ENCODE measurements around the gene MDFIC.
"Not testable (repeated sequence)": the region's sequence is repeated elsewhere in the genome, so short reads cannot be mapped to it uniquely, and the experiment has no call there.

Gene MDFIC, protein sequence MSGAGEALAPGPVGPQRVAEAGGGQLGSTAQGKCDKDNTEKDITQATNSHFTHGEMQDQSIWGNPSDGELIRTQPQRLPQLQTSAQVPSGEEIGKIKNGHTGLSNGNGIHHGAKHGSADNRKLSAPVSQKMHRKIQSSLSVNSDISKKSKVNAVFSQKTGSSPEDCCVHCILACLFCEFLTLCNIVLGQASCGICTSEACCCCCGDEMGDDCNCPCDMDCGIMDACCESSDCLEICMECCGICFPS
- 76.8 to 82.5 reads per million in 2 donors for total RNA-seq

DNA sequence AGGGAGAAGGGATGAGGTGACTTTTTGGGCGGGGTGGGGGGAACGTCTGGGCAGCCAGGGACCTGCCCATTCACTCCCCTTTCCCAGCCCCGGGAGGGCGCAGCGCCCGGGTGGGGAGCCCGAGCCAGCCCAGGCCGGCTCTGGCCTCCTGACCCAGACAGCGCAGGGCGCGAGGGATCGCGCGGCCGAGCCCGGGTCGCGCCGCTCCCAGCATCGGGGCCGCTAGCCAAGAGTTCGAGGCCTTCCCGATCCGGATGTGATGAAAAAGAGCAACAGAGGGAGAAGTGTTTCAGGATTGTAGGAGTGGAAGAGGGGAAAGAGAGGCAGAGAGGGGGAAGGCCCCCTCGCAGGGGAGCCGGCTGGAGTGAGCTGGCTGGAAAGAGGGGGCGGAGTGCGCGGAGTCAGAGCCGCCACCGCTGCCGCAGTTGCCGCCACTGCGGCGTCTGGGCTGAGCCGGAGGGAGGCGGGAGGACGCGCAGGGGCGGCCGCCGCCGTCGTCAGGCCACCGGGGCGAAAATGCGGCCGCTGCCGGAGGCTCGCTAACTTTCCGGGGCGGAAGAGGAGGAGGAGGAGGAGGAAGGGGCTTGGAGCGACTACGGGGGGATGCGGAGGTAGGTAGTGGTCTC lies at the start of gene MDFIC:
TSS of gene MDFIC (plus strand) at position 69 of the 626 bp plus-strand sequence. CDS start 940 bp downstream, outside the sequence.
- peak; percentile 44 for DNase-seq

GRCh38 chr7:114874170-114874569 lies 47.7 kb upstream of the MDFIC start:
- no peak for DNase-seq

GRCh38 chr7:114875186-114875585 lies 46.7 kb upstream of the MDFIC start:
- DNase-seq = no peak

GRCh38 chr7:114879554-114879953 lies 42.3 kb upstream of the MDFIC start:
- DNase-seq = no peak

- DNase-seq = no peak
These were observed 36.1 kb upstream of the MDFIC start for GRCh38 chr7:114885836-114886235.

GRCh38 chr7:114886241-114886640 lies 35.7 kb upstream of the MDFIC start:
- DNase-seq = no peak

DNA sequence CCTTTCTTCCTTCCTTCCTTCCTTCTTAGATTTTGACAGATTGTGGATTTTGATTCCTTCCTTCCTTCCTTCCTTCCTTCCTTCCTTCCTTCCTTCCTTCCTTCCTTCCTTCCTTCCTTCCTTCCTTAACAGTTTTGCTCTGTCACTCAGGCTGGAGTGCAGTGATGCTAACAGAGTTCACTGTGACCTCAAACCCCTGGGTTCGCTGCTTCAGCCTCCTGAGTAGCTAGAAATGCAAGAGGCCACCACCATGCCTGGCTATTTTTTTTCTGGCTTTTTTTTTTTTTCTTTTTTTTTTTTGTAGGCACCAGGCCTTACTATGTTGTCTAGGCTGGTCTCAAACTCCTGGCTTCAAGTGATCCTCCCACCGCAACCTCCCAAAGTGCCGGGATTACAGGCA lies 32.8 kb upstream of the MDFIC start:
- DNase-seq = not testable (repeated sequence)

- no peak for DNase-seq
These were observed 32.1 kb upstream of the MDFIC start for GRCh38 chr7:114889646-114890285.

GRCh38 chr7:114890561-114890960 lies 31.3 kb upstream of the MDFIC start:
- no peak for DNase-seq

GRCh38 chr7:114900127-114900526 lies 21.8 kb upstream of the MDFIC start:
- DNase-seq = no peak

DNA sequence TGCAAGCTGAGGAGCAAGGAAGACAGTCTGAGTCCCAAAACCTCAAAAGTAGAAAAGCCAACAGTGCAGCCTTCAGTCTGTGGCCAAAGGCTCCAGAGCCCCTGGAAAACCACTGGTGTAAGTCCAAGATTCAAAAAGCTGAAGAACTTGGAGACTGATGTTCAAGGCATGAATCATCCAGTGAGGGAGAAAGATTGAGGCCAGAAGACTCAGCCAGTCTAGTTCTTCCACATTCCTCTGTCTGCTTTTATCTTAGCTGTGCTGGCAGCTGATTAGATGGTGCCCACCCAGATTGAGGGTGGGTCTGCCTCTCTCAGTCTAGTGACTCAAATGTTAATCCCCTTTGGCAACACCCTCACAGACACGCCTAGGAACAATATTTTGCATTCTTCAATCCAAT lies 20.1 kb upstream of the MDFIC start:
- no peak for DNase-seq

- no peak for DNase-seq
These were observed 18.8 kb upstream of the MDFIC start for GRCh38 chr7:114903131-114903530.

- DNase-seq = no peak
These were observed 11.1 kb upstream of the MDFIC start for GRCh38 chr7:114910787-114911186.

DNA sequence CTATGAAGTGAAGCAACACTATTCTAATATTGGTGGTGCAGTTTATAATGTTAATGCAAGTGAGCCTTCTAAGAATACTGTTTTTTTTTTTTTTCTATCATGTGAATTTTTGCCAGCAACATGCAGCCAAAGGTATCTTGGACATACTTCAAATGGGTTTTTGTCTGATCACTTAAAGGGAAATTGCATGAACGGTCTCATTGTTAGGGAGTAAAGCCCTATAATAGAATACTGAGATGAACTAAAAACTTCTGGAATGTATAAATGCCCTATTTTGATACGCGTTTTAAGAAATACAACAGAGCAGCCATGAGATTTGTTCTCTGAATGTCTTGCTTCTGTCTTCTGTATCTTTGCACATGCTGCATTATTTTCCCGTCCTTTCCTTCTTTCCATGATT lies 10.5 kb upstream of the MDFIC start:
- DNase-seq = no peak

GRCh38 chr7:114916261-114916892 lies 5.5 kb upstream of the MDFIC start:
- DNase-seq = no peak

DNA sequence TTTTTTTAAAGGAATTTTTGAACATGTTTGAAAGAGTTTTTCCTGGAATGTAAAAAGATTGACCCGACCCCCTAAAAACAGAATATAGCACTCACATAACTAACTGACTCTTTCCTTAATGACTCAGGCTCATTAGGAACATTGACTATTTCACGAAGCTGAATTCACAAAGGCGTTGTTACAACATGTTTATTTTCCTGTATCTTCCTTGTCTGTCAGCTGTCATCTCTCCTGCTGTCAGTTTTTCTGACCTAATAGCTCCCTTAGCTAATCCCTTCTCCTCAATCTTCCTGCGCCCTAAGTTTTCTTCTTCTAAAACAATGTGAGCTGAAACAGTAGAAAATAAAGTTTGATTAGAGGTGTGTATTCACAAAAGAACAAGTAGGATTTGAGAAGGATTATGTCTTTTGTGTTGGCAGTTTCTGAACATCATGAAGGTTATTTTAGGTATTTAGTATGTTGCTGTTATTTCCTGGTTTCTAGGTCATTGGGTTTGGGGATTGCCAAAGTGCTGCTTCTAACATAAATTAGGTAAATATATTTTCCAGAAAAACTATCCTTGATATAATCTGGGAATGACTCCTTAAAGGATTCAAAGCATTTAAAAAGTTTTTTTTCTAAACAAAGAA lies 4.6 kb upstream of the MDFIC start:
- no peak for DNase-seq

- DNase-seq = no peak
These were observed 2.3 kb upstream of the MDFIC start for GRCh38 chr7:114919587-114919986.

DNA sequence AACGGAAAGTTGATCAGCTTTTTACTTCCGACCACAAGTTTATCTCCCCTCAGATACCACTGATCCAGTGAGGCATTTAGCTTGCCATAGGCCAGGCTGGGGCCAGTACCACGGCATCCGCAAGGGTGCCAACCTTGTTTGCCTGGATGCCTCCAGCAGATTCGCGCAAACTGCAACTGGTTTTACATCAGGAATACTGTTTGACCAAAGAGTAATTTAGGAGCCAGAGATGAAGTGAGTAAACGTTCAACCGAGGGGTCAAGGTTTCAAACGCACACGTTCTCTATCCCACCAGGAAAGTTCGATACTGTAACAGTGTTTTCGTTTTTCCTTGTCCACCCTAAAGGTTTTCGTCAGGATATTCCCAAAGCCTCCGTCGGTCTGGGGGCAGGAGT lies 266 bp upstream of the MDFIC start:
- no peak for DNase-seq

DNA sequence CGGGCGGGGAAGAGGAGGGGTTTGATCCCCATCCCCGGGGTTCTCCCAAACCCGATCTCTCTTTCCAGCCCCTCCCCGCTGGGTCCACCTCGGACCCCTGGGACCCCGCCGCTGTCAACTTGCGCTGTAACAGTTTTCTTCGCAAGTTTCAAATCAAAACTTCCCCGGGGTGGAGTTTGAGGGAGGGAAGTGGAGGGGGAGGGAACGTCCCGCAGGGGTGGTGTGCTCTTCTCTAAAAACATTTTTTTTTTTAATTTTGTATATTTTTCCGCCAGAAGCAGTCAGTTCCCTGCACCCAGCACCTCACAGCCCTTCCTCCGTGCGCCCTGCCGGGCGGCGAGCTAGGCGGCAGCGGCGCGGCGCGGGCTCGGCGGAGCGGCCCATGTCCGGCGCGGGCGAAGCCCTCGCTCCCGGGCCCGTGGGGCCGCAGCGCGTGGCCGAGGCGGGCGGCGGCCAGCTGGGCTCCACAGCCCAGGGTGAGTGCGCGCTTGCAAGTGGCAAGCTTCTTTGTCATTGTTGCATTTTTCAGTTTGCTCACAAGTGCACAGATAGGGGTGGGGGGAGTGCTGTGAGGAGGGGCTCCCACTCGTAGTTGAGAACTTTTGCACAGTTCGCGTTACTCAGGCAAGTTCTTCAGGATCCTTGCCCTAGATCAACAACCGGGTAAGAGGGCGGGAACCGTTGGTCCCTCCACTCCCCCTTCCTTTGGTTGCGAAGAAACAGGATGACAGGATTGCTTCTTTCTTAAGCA lies 933 bp downstream of the MDFIC start:
- DNase-seq = peak; percentile 30

GRCh38 chr7:114923403-114923713 lies 1.5 kb downstream of the MDFIC start:
- DNase-seq = no peak

DNA sequence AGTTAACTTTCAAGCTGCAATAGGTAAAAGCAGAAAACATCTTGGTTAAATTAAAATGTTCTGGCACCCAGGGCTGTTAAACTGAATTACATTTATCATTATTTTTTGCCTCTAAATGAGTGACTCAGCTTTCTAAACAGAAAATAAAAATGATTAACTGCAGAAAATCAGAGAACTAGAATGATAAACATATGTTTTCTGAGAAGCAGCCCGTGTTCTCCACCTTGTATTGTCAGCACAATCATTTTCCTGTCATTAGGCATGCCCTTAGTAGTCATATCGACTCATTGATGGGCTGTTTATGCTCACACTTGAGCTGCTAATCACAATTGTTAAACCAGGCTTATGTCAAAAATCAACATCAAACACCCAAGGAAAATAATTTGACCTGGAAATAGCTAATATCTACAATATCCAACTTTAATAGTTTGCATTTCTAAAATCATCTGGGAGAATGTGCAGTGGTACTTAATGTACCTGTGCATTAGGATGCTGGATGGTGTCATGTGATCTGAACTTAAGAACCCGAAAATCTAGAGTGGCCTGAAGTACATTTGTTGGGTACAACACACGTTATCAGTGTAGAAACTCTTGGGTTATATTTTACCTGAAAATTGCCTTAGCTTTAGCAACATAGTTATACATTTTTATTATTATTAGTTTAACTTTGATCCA lies 2.3 kb downstream of the MDFIC start:
- no peak for DNase-seq

DNA sequence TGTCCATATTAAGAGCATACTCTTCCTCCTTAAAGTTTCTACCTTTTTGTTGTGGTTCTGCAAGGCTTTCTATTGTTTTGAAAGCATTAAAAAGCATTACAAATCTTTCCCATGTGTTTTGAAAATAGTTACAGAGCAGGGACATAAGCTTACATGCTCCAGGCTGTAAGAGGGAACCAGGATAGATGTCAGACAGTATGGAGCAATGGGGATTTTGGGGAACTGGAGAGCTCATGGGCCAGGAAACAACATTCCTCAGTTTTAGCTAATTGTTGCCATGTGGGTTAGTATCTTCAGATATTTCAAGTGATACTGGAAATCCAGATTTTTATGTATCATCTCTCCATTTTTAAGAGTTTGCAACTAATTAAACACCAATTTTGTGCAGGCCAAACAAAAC lies 3.5 kb downstream of the MDFIC start:
- DNase-seq = no peak
